ENCODE measurements around the gene NKX6-2.

Gene NKX6-2

GRCh38 chr10:132754071-132754470 lies 31.9 kb downstream of the NKX6-2 start:
- no peak for DNase-seq (ENCODE audit: low read depth)

GRCh38 chr10:132753596-132753995 lies 32.4 kb downstream of the NKX6-2 start:
- DNase-seq (ENCODE audit: low read depth), result no peak

GRCh38 chr10:132752961-132753360 lies 33.0 kb downstream of the NKX6-2 start:
- DNase-seq (ENCODE audit: low read depth), result no peak

GRCh38 chr10:132752378-132752777 lies 33.6 kb downstream of the NKX6-2 start:
- DNase-seq (ENCODE audit: low read depth), result no peak

GRCh38 chr10:132750936-132751335 lies 35.0 kb downstream of the NKX6-2 start:
- DNase-seq (ENCODE audit: low read depth), result no peak

- no peak for DNase-seq (ENCODE audit: low read depth)
These were observed 36.6 kb downstream of the NKX6-2 start for GRCh38 chr10:132749371-132749795.

GRCh38 chr10:132748545-132749370 lies 37.2 kb downstream of the NKX6-2 start:
- no peak for DNase-seq (ENCODE audit: low read depth)

- no peak for DNase-seq (ENCODE audit: low read depth)
These were observed 37.8 kb downstream of the NKX6-2 start for GRCh38 chr10:132748135-132748534.

GRCh38 chr10:132746801-132747625 lies 38.9 kb downstream of the NKX6-2 start:
- no peak for DNase-seq (ENCODE audit: low read depth)

- DNase-seq (ENCODE audit: low read depth), result no peak
These were observed 39.6 kb downstream of the NKX6-2 start for GRCh38 chr10:132746386-132746785.

- no peak for DNase-seq (ENCODE audit: low read depth)
These were observed 40.0 kb downstream of the NKX6-2 start for GRCh38 chr10:132745971-132746370.

GRCh38 chr10:132745511-132745910 lies 40.4 kb downstream of the NKX6-2 start:
- DNase-seq (ENCODE audit: low read depth), result no peak

GRCh38 chr10:132744839-132745238 lies 41.1 kb downstream of the NKX6-2 start:
- no peak for DNase-seq (ENCODE audit: low read depth)

GRCh38 chr10:132743925-132744490 lies 41.9 kb downstream of the NKX6-2 start:
- peak; percentile 47 for DNase-seq (ENCODE audit: low read depth)

GRCh38 chr10:132743196-132743924 lies 42.6 kb downstream of the NKX6-2 start:
- peak; percentile 83 for DNase-seq (ENCODE audit: low read depth)

- DNase-seq (ENCODE audit: low read depth), result no peak
These were observed 43.1 kb downstream of the NKX6-2 start for GRCh38 chr10:132742837-132743194.

- DNase-seq (ENCODE audit: low read depth), result no peak
These were observed 43.6 kb downstream of the NKX6-2 start for GRCh38 chr10:132742167-132742836.

- no peak for DNase-seq (ENCODE audit: low read depth)
These were observed 45.4 kb downstream of the NKX6-2 start for GRCh38 chr10:132740588-132740987.

- DNase-seq (ENCODE audit: low read depth), result no peak
These were observed 46.7 kb downstream of the NKX6-2 start for GRCh38 chr10:132739225-132739613.

GRCh38 chr10:132738454-132739224 lies 47.3 kb downstream of the NKX6-2 start:
- DNase-seq (ENCODE audit: low read depth), result no peak
